HCT116 (cell line): ENCODE measurements around the gene ARPC1B. TPM values are rescaled to one million over a fixed set of nuclear protein-coding genes. Genes with fewer than 3 reads are reported as not detected.

Experiments used
- ATAC-seq: fragments of 200-7000 bp; cut with Tn5 transposase; 2 replicates; pipeline ENCODE4 v1.9.1; 2020; ENCODE audit warnings: mild to moderate bottlenecking, moderate library complexity
- BruUV-seq: library from RNA; stranded (reverse); fragments of 400-500 nt; replicated peaks from 2 replicates; lab custom pipeline; 2021; lab: Mats Ljungman, UMichigan
- CTCF ChIA-PET: fragments of 300-600 bp; sonication (Branson Sonifier 250); formaldehyde crosslinking; loops from one replicate; lab custom pipeline; 2021; ENCODE audit warnings: antibody characterized with exemption; lab: Charles Lee
- POLR2A ChIA-PET: fragments of 300-600, 350-600 bp; sonication (Branson Sonifier 250); formaldehyde crosslinking; loops from one replicate; lab custom pipeline; 2021; ENCODE audit warnings: antibody characterized with exemption; lab: Charles Lee
- RAD21 ChIA-PET, 2 experiments: fragments of 300-600 bp; sonication (Branson Sonifier 250); formaldehyde crosslinking; loops; one replicate each; lab custom pipeline; 2023; ENCODE audit warnings: low total read pairs in 2 of 2; ENCODE audit not compliant: uncharacterized antibody in 2 of 2, unreplicated experiment in 2 of 2, low non-redundant PET in 1 of 2; lab: Charles Lee
- DNase-seq: peaks from one replicate; pipeline ENCODE4 v3.0.0-alpha.2; 2010; ENCODE audit warnings: low read depth, low spot score
- H2AFZ ChIP-seq: fragments of 200-600 bp; shearing (Covaris generic), sonication (generic); 2 replicates; pipeline ENCODE4 v1.6.1; 2017; ENCODE audit warnings: low read depth, mixed run types, mixed read lengths, antibody characterized with exemption, low read length; ENCODE audit not compliant: poor library complexity, severe bottlenecking
- H3K27ac ChIP-seq: 2 replicates; pipeline ENCODE4 v1.5.1; 2012; ENCODE audit warnings: low read depth, low read length
- H3K27me3 ChIP-seq: fragments of 200-600 bp; sonication (generic); 2 replicates; pipeline ENCODE4 v1.6.1; 2016; ENCODE audit warnings: mixed run types, low read length, mixed read lengths; ENCODE audit not compliant: insufficient read depth
- H3K36me3 ChIP-seq, 2 experiments: fragments of 200-500 bp in 1 of 2; fragments of 200-600 bp in 1 of 2; sonication (Bioruptor generic) in 1 of 2; sonication (generic) in 1 of 2; 2 replicates each; pipeline versions ENCODE4 v1.5.1 to v1.6.1; 2014 to 2016; ENCODE audit warnings: low read length in 2 of 2, inconsistent platforms in 1 of 2, mixed read lengths in 1 of 2, mixed run types in 1 of 2; ENCODE audit not compliant: insufficient read depth in 2 of 2, control insufficient read depth in 1 of 2
- H3K4me1 ChIP-seq, 2 experiments: fragments of 200-600 bp in 1 of 2; sonication (generic) in 1 of 2; 2 replicates each; pipeline versions ENCODE4 v1.5.1 to v1.6.1; 2012 to 2017; ENCODE audit warnings: low read length in 2 of 2, inconsistent platforms in 1 of 2, mild to moderate bottlenecking in 1 of 2, mixed read lengths in 1 of 2, mixed run types in 1 of 2, moderate library complexity in 1 of 2; ENCODE audit not compliant: insufficient read depth in 2 of 2, control insufficient read depth in 1 of 2
- H3K4me2 ChIP-seq: fragments of 200-600 bp; sonication (generic); 2 replicates; pipeline ENCODE4 v1.6.1; 2017; ENCODE audit warnings: mixed run types, low read length, mixed read lengths
- H3K4me3 ChIP-seq, 2 experiments: fragments of 200-600 bp in 1 of 2; sonication (generic) in 1 of 2; replicated peaks in 1 of 2; 2 replicates each; pipeline ENCODE4 v1.5.1; 2011 to 2016; ENCODE audit warnings: low read length in 2 of 2, control low read depth in 1 of 2, low read depth in 1 of 2, mild to moderate bottlenecking in 1 of 2, mixed read lengths in 1 of 2, mixed run types in 1 of 2
- H3K79me2 ChIP-seq: fragments of 200-600 bp; sonication (generic); 2 replicates; pipeline ENCODE4 v1.6.1; 2017; ENCODE audit warnings: mild to moderate bottlenecking, mixed run types, low read length, moderate library complexity, mixed read lengths; ENCODE audit not compliant: insufficient read depth
- H3K9ac ChIP-seq: fragments of 200-600 bp; sonication (generic); 2 replicates; pipeline ENCODE4 v1.6.1; 2016; ENCODE audit warnings: low read length, mixed read lengths
- H3K9me2 ChIP-seq: fragments of 200-600 bp; sonication (generic), shearing (Covaris generic); 2 replicates; pipeline ENCODE4 v1.6.1; 2017; ENCODE audit warnings: mixed run types, mild to moderate bottlenecking, moderate library complexity; ENCODE audit not compliant: insufficient read depth
- H3K9me3 ChIP-seq, 2 experiments: fragments of 200-500 bp in 1 of 2; fragments of 200-600 bp in 1 of 2; sonication (Bioruptor generic) in 1 of 2; sonication (generic) in 1 of 2; 2 replicates each; pipeline ENCODE4 v1.6.1; 2014 to 2017; ENCODE audit warnings: low read length in 2 of 2, mixed read lengths in 2 of 2, inconsistent platforms in 1 of 2, low read depth in 1 of 2, mild to moderate bottlenecking in 1 of 2, mixed run types in 1 of 2, moderate library complexity in 1 of 2; ENCODE audit not compliant: control insufficient read depth in 1 of 2, insufficient read depth in 1 of 2
- H4K20me1 ChIP-seq: fragments of 200-600 bp; sonication (generic), shearing (Covaris generic); 2 replicates; pipeline ENCODE4 v1.6.1; 2017; ENCODE audit warnings: mixed run types, mild to moderate bottlenecking, moderate library complexity; ENCODE audit not compliant: insufficient read depth
- CEBPB ChIP-seq: IDR thresholded peaks from 2 replicates; pipeline ENCODE4 v1.6.1; 2012; ENCODE audit warnings: low read depth
- EGR1 ChIP-seq: IDR thresholded peaks from 2 replicates; pipeline ENCODE4 v1.6.1; 2012; ENCODE audit warnings: low read depth
- ELF1 ChIP-seq: IDR thresholded peaks from 2 replicates; pipeline ENCODE4 v1.6.1; 2012; ENCODE audit warnings: low read depth, borderline replicate concordance
- EZH2 ChIP-seq: fragments of 200-600 bp; sonication (generic); IDR thresholded peaks from 2 replicates; pipeline ENCODE4 v1.6.1; 2017; ENCODE audit warnings: antibody characterized with exemption, mixed run types
- EZH2phosphoT487 ChIP-seq: fragments of 200-600 bp; IDR thresholded peaks from 2 replicates; pipeline ENCODE4 v1.6.1; 2018; ENCODE audit warnings: antibody characterized with exemption, borderline replicate concordance
- FOSL1 ChIP-seq: IDR thresholded peaks from 2 replicates; pipeline ENCODE4 v1.6.1; 2012; ENCODE audit warnings: low read depth
- POLR2A ChIP-seq: IDR thresholded peaks from 2 replicates; pipeline ENCODE4 v1.7.0; 2011; ENCODE audit warnings: borderline replicate concordance; ENCODE audit not compliant: insufficient read depth, insufficient read length; ENCODE audit errors: extremely low read depth
- POLR2AphosphoS5 ChIP-seq: IDR thresholded peaks from 2 replicates; pipeline ENCODE4 v1.6.1; 2011; ENCODE audit warnings: mild to moderate bottlenecking, low read depth, low read length, moderate library complexity
- RAD21 ChIP-seq: IDR thresholded peaks from 2 replicates; pipeline ENCODE4 v1.6.1; 2012; ENCODE audit warnings: low read depth, mild to moderate bottlenecking
- SIN3A ChIP-seq: IDR thresholded peaks from 2 replicates; pipeline ENCODE4 v1.6.1; 2012; ENCODE audit warnings: low read depth
- SP1 ChIP-seq: IDR thresholded peaks from 2 replicates; pipeline ENCODE4 v1.6.1; 2012; ENCODE audit warnings: low read depth
- SRF ChIP-seq: IDR thresholded peaks from 2 replicates; pipeline ENCODE4 v1.6.1; 2012; ENCODE audit warnings: low read depth
- TCF7L2 ChIP-seq: IDR thresholded peaks from 2 replicates; pipeline ENCODE4 v1.7.0; 2011; ENCODE audit warnings: borderline replicate concordance, inconsistent platforms; ENCODE audit not compliant: insufficient read depth, insufficient read length; ENCODE audit errors: extremely low read depth
- ZFX ChIP-seq: fragments of 450-650 bp; IDR thresholded peaks from 2 replicates; pipeline ENCODE4 v1.6.1; 2017
- ZNF274 ChIP-seq: fragments of 200-500 bp; sonication (Bioruptor generic); IDR thresholded peaks from 2 replicates; pipeline ENCODE4 v1.6.1; 2014; ENCODE audit warnings: mild to moderate bottlenecking, low read depth, low read length, inconsistent platforms
- intact Hi-C: fragments of 100-400 bp; cut with micrococcal nuclease; formaldehyde crosslinking; loops from 2 replicates; pipeline ENCODE4 v1.10.0; 2022
- total RNA-seq: library from RNA; stranded (reverse); gene quantifications from one replicate; pipeline ENCODE4 v1.2.1, GENCODE V29; 2021; ENCODE audit not compliant: unreplicated experiment
- TF ChIP-seq, protein P1 (sequence below): IDR thresholded peaks from 2 replicates; pipeline ENCODE4 v1.6.1; 2012; ENCODE audit warnings: low read depth
- TF ChIP-seq, protein P2 (sequence below): IDR thresholded peaks from 2 replicates; pipeline ENCODE4 v1.6.1; 2011; ENCODE audit warnings: mild to moderate bottlenecking, low read length, moderate library complexity; ENCODE audit not compliant: insufficient replicate concordance; ENCODE audit errors: extremely low read depth
- TF ChIP-seq, protein P3 (sequence below): IDR thresholded peaks from 2 replicates; pipeline ENCODE4 v1.6.1; 2012
- TF ChIP-seq, protein P4 (sequence below): IDR thresholded peaks from 2 replicates; pipeline ENCODE4 v1.6.1; 2012

The ARPC1B gene
- total RNA-seq, 1 experiment from 2014 or later: 192 TPM

DNA sequence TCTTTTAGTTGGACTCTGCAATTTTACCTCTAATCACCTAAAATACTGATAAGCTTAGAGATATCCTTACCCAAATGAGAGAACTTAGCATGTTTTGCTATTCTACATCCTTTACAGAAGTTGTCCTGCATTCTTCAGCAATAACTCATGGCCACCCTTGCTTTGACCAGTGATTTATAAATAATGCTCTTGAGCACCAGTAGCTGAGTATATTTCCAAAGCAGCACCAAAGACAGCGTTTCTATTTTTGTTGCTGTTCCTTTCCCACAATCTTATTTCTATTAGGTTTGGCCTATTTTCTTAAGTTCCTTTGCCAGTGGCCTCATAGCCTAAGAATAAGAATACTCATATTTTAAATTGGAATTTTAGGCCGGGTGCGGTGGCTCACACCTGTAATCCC, 33.9 kb upstream of the ARPC1B start (continued):
- TF ChIP-seq, protein P1, sequence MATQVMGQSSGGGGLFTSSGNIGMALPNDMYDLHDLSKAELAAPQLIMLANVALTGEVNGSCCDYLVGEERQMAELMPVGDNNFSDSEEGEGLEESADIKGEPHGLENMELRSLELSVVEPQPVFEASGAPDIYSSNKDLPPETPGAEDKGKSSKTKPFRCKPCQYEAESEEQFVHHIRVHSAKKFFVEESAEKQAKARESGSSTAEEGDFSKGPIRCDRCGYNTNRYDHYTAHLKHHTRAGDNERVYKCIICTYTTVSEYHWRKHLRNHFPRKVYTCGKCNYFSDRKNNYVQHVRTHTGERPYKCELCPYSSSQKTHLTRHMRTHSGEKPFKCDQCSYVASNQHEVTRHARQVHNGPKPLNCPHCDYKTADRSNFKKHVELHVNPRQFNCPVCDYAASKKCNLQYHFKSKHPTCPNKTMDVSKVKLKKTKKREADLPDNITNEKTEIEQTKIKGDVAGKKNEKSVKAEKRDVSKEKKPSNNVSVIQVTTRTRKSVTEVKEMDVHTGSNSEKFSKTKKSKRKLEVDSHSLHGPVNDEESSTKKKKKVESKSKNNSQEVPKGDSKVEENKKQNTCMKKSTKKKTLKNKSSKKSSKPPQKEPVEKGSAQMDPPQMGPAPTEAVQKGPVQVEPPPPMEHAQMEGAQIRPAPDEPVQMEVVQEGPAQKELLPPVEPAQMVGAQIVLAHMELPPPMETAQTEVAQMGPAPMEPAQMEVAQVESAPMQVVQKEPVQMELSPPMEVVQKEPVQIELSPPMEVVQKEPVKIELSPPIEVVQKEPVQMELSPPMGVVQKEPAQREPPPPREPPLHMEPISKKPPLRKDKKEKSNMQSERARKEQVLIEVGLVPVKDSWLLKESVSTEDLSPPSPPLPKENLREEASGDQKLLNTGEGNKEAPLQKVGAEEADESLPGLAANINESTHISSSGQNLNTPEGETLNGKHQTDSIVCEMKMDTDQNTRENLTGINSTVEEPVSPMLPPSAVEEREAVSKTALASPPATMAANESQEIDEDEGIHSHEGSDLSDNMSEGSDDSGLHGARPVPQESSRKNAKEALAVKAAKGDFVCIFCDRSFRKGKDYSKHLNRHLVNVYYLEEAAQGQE: no peak
- TF ChIP-seq CEBPB (no peak), RAD21 (no peak), SIN3A (no peak), EZH2 (no peak)

DNA sequence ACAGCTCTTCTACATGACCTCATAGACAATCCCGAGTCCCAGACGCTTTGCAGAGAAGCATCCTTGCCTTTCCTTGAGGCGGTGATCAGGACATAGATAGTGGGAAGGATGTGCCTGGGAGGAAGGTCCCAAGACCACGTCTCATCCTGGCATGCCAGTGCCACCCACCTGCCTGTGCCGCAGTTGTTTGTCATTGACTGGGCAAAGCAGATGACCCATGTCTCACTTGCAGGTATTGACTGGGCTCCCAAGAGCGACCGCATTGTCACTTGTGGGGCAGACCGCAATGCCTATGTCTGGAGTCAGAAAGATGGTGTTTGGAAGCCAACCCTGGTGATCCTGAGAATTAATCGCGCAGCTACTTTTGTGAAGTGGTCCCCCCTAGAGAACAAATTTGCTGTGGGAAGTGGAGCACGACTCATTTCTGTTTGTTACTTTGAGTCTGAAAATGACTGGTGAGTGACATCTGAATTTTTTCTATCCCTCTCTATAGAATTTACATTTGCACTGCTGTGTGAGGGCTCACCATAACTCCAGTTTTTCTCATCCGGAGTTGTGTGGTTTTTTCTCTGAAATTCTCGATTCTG, 30.4 kb upstream of the ARPC1B start:
- CTCF ChIA-PET: no interaction called here
- H3K9ac ChIP-seq: no peak overlapping the region
- no peaks in the 10 kb centered on the region for H3K9me3 ChIP-seq
- no peak overlapping the region for H2AFZ ChIP-seq
- no TSS peak for BruUV-seq
- H3K4me3 ChIP-seq: no peak overlapping the region
- H3K4me1 ChIP-seq: no peaks in the 10 kb centered on the region
- ATAC-seq (no peak), DNase-seq (no peak)
- H3K27ac ChIP-seq: no peak overlapping the region
- no peak overlapping the region for H3K4me2 ChIP-seq
- POLR2A ChIA-PET: no interaction called here
- no peaks in the 10 kb centered on the region for H3K9me2 ChIP-seq
- H3K79me2 ChIP-seq: peaks cover 5% of the 10 kb centered on the region; the same call in 1 of the 2 replicates
- RAD21 ChIA-PET: no interaction called here
- no peaks in the 10 kb centered on the region for H3K27me3 ChIP-seq
- intact Hi-C loops: no loop called here
- no peaks in the 10 kb centered on the region; the same call in 1 of the 2 replicates for H4K20me1 ChIP-seq
- H3K36me3 ChIP-seq: peaks cover 39 to 43% of the 10 kb centered on the region in 2 experiments
- TF ChIP-seq CEBPB (no peak), POLR2AphosphoS5 (no peak), TCF7L2 (no peak), FOSL1 (no peak), ELF1 (no peak), EZH2phosphoT487 (no peak), SRF (no peak), SP1 (no peak), EZH2 (no peak), ZFX (no peak), ZNF274 (no peak), EGR1 (no peak), POLR2A (no peak)
- TF ChIP-seq, protein P2, sequence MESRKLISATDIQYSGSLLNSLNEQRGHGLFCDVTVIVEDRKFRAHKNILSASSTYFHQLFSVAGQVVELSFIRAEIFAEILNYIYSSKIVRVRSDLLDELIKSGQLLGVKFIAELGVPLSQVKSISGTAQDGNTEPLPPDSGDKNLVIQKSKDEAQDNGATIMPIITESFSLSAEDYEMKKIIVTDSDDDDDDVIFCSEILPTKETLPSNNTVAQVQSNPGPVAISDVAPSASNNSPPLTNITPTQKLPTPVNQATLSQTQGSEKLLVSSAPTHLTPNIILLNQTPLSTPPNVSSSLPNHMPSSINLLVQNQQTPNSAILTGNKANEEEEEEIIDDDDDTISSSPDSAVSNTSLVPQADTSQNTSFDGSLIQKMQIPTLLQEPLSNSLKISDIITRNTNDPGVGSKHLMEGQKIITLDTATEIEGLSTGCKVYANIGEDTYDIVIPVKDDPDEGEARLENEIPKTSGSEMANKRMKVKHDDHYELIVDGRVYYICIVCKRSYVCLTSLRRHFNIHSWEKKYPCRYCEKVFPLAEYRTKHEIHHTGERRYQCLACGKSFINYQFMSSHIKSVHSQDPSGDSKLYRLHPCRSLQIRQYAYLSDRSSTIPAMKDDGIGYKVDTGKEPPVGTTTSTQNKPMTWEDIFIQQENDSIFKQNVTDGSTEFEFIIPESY: no peak
- TF ChIP-seq, protein P3, sequence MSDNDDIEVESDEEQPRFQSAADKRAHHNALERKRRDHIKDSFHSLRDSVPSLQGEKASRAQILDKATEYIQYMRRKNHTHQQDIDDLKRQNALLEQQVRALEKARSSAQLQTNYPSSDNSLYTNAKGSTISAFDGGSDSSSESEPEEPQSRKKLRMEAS: no peak
- TF ChIP-seq, protein P4, sequence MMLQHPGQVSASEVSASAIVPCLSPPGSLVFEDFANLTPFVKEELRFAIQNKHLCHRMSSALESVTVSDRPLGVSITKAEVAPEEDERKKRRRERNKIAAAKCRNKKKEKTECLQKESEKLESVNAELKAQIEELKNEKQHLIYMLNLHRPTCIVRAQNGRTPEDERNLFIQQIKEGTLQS: no peak
